ENCODE data around the gene MYMK.

The MYMK gene

GRCh38 chr9:133524679-133525228, at the start of gene MYMK:
TSS of gene MYMK (minus strand) at chr9:133524959. CDS start at chr9:133524844, 115 bp downstream.
- H3K27ac ChIP-seq (ENCODE audit: low read length): no peak within 1 kb of the TSS
- H3K9ac ChIP-seq (ENCODE audit: low read length): no peak within 1 kb of the TSS
- peaks cover 10% of the 10 kb centered on the region for H3K27me3 ChIP-seq (ENCODE audit: control insufficient read depth, insufficient read depth, low read length)
- no peaks in the 10 kb centered on the region for H3K36me3 ChIP-seq (ENCODE audit: control insufficient read depth, low read depth, low read length)
- no peak within 1 kb of the TSS for H3K4me3 ChIP-seq (ENCODE audit: low read length)
- H3K9me3 ChIP-seq (ENCODE audit: control insufficient read depth, low read depth, low read length): no peaks in the 10 kb centered on the region
- H3K4me1 ChIP-seq (ENCODE audit: control insufficient read depth, low read depth, low read length): peaks cover 28% of the 10 kb centered on the region

GRCh38 chr9:133573791-133574515, 49.2 kb upstream of the MYMK start:
- H3K4me1 ChIP-seq (ENCODE audit: control insufficient read depth, low read depth, low read length): no peaks in the 10 kb centered on the region
- no peaks in the 10 kb centered on the region for H3K36me3 ChIP-seq (ENCODE audit: control insufficient read depth, low read depth, low read length)
- no peak overlapping the region for H3K9ac ChIP-seq (ENCODE audit: low read length)
- no peaks in the 10 kb centered on the region for H3K27me3 ChIP-seq (ENCODE audit: control insufficient read depth, insufficient read depth, low read length)
- no peak overlapping the region for H3K27ac ChIP-seq (ENCODE audit: low read length)
- H3K9me3 ChIP-seq (ENCODE audit: control insufficient read depth, low read depth, low read length): no peaks in the 10 kb centered on the region
- no peak overlapping the region for H3K4me3 ChIP-seq (ENCODE audit: low read length)

- H3K4me1 ChIP-seq (ENCODE audit: control insufficient read depth, low read depth, low read length): no peaks in the 10 kb centered on the region
- no peak overlapping the region for H3K27ac ChIP-seq (ENCODE audit: low read length)
- no peaks in the 10 kb centered on the region for H3K27me3 ChIP-seq (ENCODE audit: control insufficient read depth, insufficient read depth, low read length)
- no peak overlapping the region for H3K4me3 ChIP-seq (ENCODE audit: low read length)
- no peak overlapping the region for H3K9ac ChIP-seq (ENCODE audit: low read length)
- no peaks in the 10 kb centered on the region for H3K9me3 ChIP-seq (ENCODE audit: control insufficient read depth, low read depth, low read length)
- H3K36me3 ChIP-seq (ENCODE audit: control insufficient read depth, low read depth, low read length): no peaks in the 10 kb centered on the region
Observed at GRCh38 chr9:133572821-133573361, 48.1 kb upstream of the MYMK start.

- Histone ChIP-seq H3K4me1 (ENCODE audit: control insufficient read depth, low read depth, low read length) (no peaks in the 10 kb centered on the region), H3K4me3 (ENCODE audit: low read length) (no peak overlapping the region), H3K9me3 (ENCODE audit: control insufficient read depth, low read depth, low read length) (no peaks in the 10 kb centered on the region), H3K27ac (ENCODE audit: low read length) (no peak overlapping the region), H3K27me3 (ENCODE audit: control insufficient read depth, insufficient read depth, low read length) (no peaks in the 10 kb centered on the region), H3K9ac (ENCODE audit: low read length) (no peak overlapping the region), H3K36me3 (ENCODE audit: control insufficient read depth, low read depth, low read length) (no peaks in the 10 kb centered on the region)
Observed at GRCh38 chr9:133571896-133572595, 47.3 kb upstream of the MYMK start.

- Histone ChIP-seq H3K27ac (ENCODE audit: low read length) (no peak overlapping the region), H3K9me3 (ENCODE audit: control insufficient read depth, low read depth, low read length) (no peaks in the 10 kb centered on the region), H3K36me3 (ENCODE audit: control insufficient read depth, low read depth, low read length) (no peaks in the 10 kb centered on the region), H3K27me3 (ENCODE audit: control insufficient read depth, insufficient read depth, low read length) (no peaks in the 10 kb centered on the region), H3K9ac (ENCODE audit: low read length) (no peak overlapping the region), H3K4me3 (ENCODE audit: low read length) (no peak overlapping the region), H3K4me1 (ENCODE audit: control insufficient read depth, low read depth, low read length) (no peaks in the 10 kb centered on the region)
Observed at GRCh38 chr9:133571391-133571890, 46.7 kb upstream of the MYMK start.

GRCh38 chr9:133570691-133571080, 45.9 kb upstream of the MYMK start:
- no peak overlapping the region for H3K9ac ChIP-seq (ENCODE audit: low read length)
- no peaks in the 10 kb centered on the region for H3K36me3 ChIP-seq (ENCODE audit: control insufficient read depth, low read depth, low read length)
- no peak overlapping the region for H3K27ac ChIP-seq (ENCODE audit: low read length)
- no peaks in the 10 kb centered on the region for H3K9me3 ChIP-seq (ENCODE audit: control insufficient read depth, low read depth, low read length)
- H3K4me1 ChIP-seq (ENCODE audit: control insufficient read depth, low read depth, low read length): no peaks in the 10 kb centered on the region
- no peak overlapping the region for H3K4me3 ChIP-seq (ENCODE audit: low read length)
- no peaks in the 10 kb centered on the region for H3K27me3 ChIP-seq (ENCODE audit: control insufficient read depth, insufficient read depth, low read length)

GRCh38 chr9:133569891-133570690, 45.3 kb upstream of the MYMK start:
- H3K9ac ChIP-seq (ENCODE audit: low read length): no peak overlapping the region
- no peaks in the 10 kb centered on the region for H3K9me3 ChIP-seq (ENCODE audit: control insufficient read depth, low read depth, low read length)
- H3K4me3 ChIP-seq (ENCODE audit: low read length): no peak overlapping the region
- no peaks in the 10 kb centered on the region for H3K27me3 ChIP-seq (ENCODE audit: control insufficient read depth, insufficient read depth, low read length)
- H3K27ac ChIP-seq (ENCODE audit: low read length): no peak overlapping the region
- H3K4me1 ChIP-seq (ENCODE audit: control insufficient read depth, low read depth, low read length): no peaks in the 10 kb centered on the region
- no peaks in the 10 kb centered on the region for H3K36me3 ChIP-seq (ENCODE audit: control insufficient read depth, low read depth, low read length)

- H3K4me1 ChIP-seq (ENCODE audit: control insufficient read depth, low read depth, low read length): no peaks in the 10 kb centered on the region
Observed at GRCh38 chr9:133569121-133569785, 44.5 kb upstream of the MYMK start.

GRCh38 chr9:133568186-133568585, 43.4 kb upstream of the MYMK start:
- Histone ChIP-seq H3K4me3 (ENCODE audit: low read length) (no peak overlapping the region), H3K27me3 (ENCODE audit: control insufficient read depth, insufficient read depth, low read length) (no peaks in the 10 kb centered on the region), H3K9me3 (ENCODE audit: control insufficient read depth, low read depth, low read length) (no peaks in the 10 kb centered on the region), H3K9ac (ENCODE audit: low read length) (no peak overlapping the region), H3K4me1 (ENCODE audit: control insufficient read depth, low read depth, low read length) (no peaks in the 10 kb centered on the region), H3K27ac (ENCODE audit: low read length) (no peak overlapping the region), H3K36me3 (ENCODE audit: control insufficient read depth, low read depth, low read length) (no peaks in the 10 kb centered on the region)

More at GRCh38 chr9:133569121-133569785, 44.5 kb upstream of the MYMK start:
- no peaks in the 10 kb centered on the region for H3K36me3 ChIP-seq (ENCODE audit: control insufficient read depth, low read depth, low read length)
- H3K4me3 ChIP-seq (ENCODE audit: low read length): no peak overlapping the region
- no peaks in the 10 kb centered on the region for H3K27me3 ChIP-seq (ENCODE audit: control insufficient read depth, insufficient read depth, low read length)
- no peak overlapping the region for H3K9ac ChIP-seq (ENCODE audit: low read length)
- H3K27ac ChIP-seq (ENCODE audit: low read length): no peak overlapping the region
- no peaks in the 10 kb centered on the region for H3K9me3 ChIP-seq (ENCODE audit: control insufficient read depth, low read depth, low read length)

GRCh38 chr9:133566817-133567216, 42.1 kb upstream of the MYMK start:
- Histone ChIP-seq H3K36me3 (ENCODE audit: control insufficient read depth, low read depth, low read length) (no peaks in the 10 kb centered on the region), H3K9me3 (ENCODE audit: control insufficient read depth, low read depth, low read length) (no peaks in the 10 kb centered on the region), H3K27me3 (ENCODE audit: control insufficient read depth, insufficient read depth, low read length) (no peaks in the 10 kb centered on the region), H3K27ac (ENCODE audit: low read length) (no peak overlapping the region), H3K9ac (ENCODE audit: low read length) (no peak overlapping the region), H3K4me3 (ENCODE audit: low read length) (no peak overlapping the region), H3K4me1 (ENCODE audit: control insufficient read depth, low read depth, low read length) (no peaks in the 10 kb centered on the region)

All from iPS-18a (cell line).